Measurements from ENCODE around the gene SIM1. TPM values are rescaled to one million over a fixed set of nuclear protein-coding genes. Genes with fewer than 3 reads are reported as not detected.

Gene SIM1
- 0.64 TPM for total RNA-seq
- under 1 TPM in 2 of 4 donors, not detected in 2; 0.39 to 0.51 TPM for polyA plus RNA-seq

DNA sequence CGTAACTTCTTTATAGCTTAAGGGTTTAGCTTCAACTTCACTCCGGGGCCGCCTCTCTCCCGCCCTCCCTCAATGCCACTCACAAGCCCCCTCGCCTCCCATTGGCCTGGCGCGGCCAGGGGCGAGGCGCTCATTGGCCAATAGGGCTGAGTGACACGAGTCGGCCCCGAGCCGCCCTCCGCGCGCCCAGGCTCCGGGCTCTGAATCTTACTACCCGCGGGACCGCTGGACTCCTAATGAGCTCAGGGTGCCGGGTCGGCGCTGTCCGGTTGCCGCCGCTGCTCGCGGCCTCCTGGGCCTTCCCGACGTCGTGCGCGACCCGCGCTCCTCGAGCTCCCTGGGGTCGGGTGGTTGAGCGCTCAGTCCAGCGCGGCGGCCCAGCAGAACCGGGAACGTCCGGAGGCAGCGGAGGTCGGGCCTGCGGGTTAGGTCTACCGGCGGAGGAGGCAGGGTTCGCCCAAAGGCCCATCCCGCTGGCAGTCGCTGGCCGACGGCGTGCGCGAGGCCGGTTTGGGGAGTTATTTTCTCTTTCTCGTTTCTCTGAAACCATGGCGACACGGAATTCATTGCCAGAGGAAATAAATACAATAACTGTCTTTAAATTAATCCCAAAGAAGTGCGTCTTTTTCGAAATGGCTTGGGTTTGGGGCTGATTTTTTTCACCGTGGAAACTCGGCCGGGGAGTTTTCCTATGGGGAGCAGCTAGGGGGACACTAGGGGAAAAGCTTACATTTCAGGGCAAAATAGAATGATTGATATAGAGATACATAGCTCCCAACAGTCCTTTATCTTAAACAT lies at the start of gene SIM1:
Gene SIM1 (minus strand): TSS at position 19 of the 798 bp plus-strand sequence. CDS start 1,453 bp downstream, outside the sequence.
- H3K27ac ChIP-seq (ENCODE audit: insufficient read depth, low read length, poor library complexity, severe bottlenecking): no peak within 1 kb of the TSS
- H3K9me3 ChIP-seq (ENCODE audit: control insufficient read depth in 2 of 2, low read length in 2 of 2): peaks cover 10 to 12% of the 10 kb centered on the region in 2 experiments
- H3K27me3 ChIP-seq (ENCODE audit: control insufficient read depth, insufficient read depth, low read length): peaks cover 63% of the 10 kb centered on the region
- Mint-ChIP-seq H3K9me3 (peaks cover 0 to 38% (median 5%) of the 10 kb centered on the region in 7 donors), H3K36me3 (no peaks in the 10 kb centered on the region), H3K4me1 (peaks cover 16 to 57% (median 27%) of the 10 kb centered on the region in 4 donors), H3K4me3 (peak within 1 kb of the TSS; percentile 28 to 87 (median 62)), H3K27me3 (peaks cover 88% of the 10 kb centered on the region), H3K27ac (peak within 1 kb of the TSS in 2 of 3 donors; percentile 36 to 63)
- DNase-seq (peak in 1 of 3 donors; percentile 42), ATAC-seq (ENCODE audit: low read depth in 2 of 2) (peak in 1 of 2 donors; percentile 44)
- H3K4me1 ChIP-seq (ENCODE audit: control insufficient read depth, insufficient read depth, low read length, poor library complexity, severe bottlenecking): peaks cover 44% of the 10 kb centered on the region
- H3K4me3 ChIP-seq (ENCODE audit: low read depth, low read length): peak within 1 kb of the TSS; percentile 43
- H3K36me3 ChIP-seq (ENCODE audit: control insufficient read depth, insufficient read depth, low read length): no peaks in the 10 kb centered on the region

DNA sequence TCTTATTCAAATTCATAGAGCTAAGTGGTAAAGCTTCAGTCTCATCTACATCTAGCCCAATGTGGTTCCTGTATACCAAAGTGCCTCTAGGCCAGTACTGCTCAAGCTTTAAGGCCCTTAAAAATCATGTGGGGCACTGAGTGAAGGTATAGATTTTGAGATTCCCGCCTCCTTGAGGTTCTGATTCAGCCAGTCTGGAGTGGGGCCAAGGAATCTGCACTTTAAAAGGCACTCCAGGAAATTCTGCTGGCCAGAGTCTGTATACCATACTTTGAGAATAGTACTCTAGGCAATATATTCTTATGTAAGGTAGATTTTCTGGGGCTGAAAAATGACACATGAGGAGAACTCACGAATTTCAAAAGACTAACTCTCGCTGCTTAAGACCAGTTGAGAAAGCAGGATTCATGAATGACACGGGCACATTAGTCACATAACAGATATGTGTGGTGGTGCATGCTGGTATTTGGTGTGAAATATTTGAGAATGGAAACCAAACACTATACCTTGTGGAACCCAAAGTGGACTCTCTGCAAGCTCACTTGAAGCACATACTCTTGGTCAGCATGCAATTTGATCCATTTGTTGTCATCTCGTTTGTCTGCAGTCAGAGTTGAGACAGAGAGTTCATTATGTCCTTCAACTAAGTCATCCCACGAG lies 47.6 kb upstream of the SIM1 start:
- ATAC-seq (ENCODE audit: low read depth in 2 of 2) (no peak), DNase-seq (no peak)
- peaks cover 58% of the 10 kb centered on the region for H3K36me3 Mint-ChIP-seq
- no peaks in the 10 kb centered on the region for H3K27me3 Mint-ChIP-seq
- no peak overlapping the region for H3K27ac Mint-ChIP-seq
- Histone ChIP-seq H3K9me3 (ENCODE audit: control insufficient read depth in 2 of 2, low read length in 2 of 2) (no peaks in the 10 kb centered on the region), H3K27me3 (ENCODE audit: control insufficient read depth, insufficient read depth, low read length) (no peaks in the 10 kb centered on the region), H3K4me3 (ENCODE audit: low read depth, low read length) (no peak overlapping the region), H3K4me1 (ENCODE audit: control insufficient read depth, insufficient read depth, low read length, poor library complexity, severe bottlenecking) (no peaks in the 10 kb centered on the region), H3K36me3 (ENCODE audit: control insufficient read depth, insufficient read depth, low read length) (peaks cover 51% of the 10 kb centered on the region), H3K27ac (ENCODE audit: insufficient read depth, low read length, poor library complexity, severe bottlenecking) (no peak overlapping the region)
- H3K4me3 Mint-ChIP-seq: no peak overlapping the region
- H3K9me3 Mint-ChIP-seq: peaks cover 0 to 1% (median 0%) of the 10 kb centered on the region in 7 donors
- H3K4me1 Mint-ChIP-seq: no peaks in the 10 kb centered on the region

GRCh38 chr6:100509101-100509500 lies 44.4 kb upstream of the SIM1 start:
- H3K4me1 ChIP-seq (ENCODE audit: control insufficient read depth, insufficient read depth, low read length, poor library complexity, severe bottlenecking): no peaks in the 10 kb centered on the region
- no peaks in the 10 kb centered on the region for H3K9me3 ChIP-seq (ENCODE audit: control insufficient read depth in 2 of 2, low read length in 2 of 2)
- peaks cover 45% of the 10 kb centered on the region for H3K36me3 ChIP-seq (ENCODE audit: control insufficient read depth, insufficient read depth, low read length)
- no peak overlapping the region for H3K4me3 ChIP-seq (ENCODE audit: low read depth, low read length)
- H3K27ac Mint-ChIP-seq: no peak overlapping the region
- H3K4me3 Mint-ChIP-seq: no peak overlapping the region
- DNase-seq (no peak), ATAC-seq (ENCODE audit: low read depth in 2 of 2) (no peak)
- no peaks in the 10 kb centered on the region for H3K27me3 ChIP-seq (ENCODE audit: control insufficient read depth, insufficient read depth, low read length)
- no peaks in the 10 kb centered on the region for H3K4me1 Mint-ChIP-seq
- H3K27me3 Mint-ChIP-seq: no peaks in the 10 kb centered on the region
- no peak overlapping the region for H3K27ac ChIP-seq (ENCODE audit: insufficient read depth, low read length, poor library complexity, severe bottlenecking)
- H3K36me3 Mint-ChIP-seq: peaks cover 44% of the 10 kb centered on the region
- peaks cover 0 to 1% (median 0%) of the 10 kb centered on the region in 7 donors for H3K9me3 Mint-ChIP-seq

DNA sequence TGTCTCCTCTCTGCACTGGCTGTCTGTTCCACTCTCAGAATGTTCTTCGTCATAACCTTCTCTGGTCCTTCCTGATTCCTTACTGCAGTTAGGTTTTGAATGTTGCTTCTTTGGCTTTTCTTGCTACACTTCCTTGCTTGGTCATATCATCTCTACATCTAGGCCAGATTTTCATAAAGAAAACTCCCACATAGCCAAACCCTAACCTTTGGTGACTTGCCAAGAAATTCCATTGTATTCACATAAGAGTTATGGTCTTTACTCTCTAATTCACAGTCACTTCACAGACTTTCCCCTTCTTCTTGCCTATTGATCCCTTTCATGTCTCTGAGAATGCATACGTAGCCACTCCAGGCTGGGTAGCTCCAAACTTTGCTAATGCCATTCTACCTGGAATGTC lies 41.9 kb upstream of the SIM1 start:
- Histone ChIP-seq H3K36me3 (ENCODE audit: control insufficient read depth, insufficient read depth, low read length) (peaks cover 30% of the 10 kb centered on the region), H3K27me3 (ENCODE audit: control insufficient read depth, insufficient read depth, low read length) (no peaks in the 10 kb centered on the region), H3K4me3 (ENCODE audit: low read depth, low read length) (no peak overlapping the region), H3K9me3 (ENCODE audit: control insufficient read depth in 2 of 2, low read length in 2 of 2) (no peaks in the 10 kb centered on the region), H3K27ac (ENCODE audit: insufficient read depth, low read length, poor library complexity, severe bottlenecking) (no peak overlapping the region), H3K4me1 (ENCODE audit: control insufficient read depth, insufficient read depth, low read length, poor library complexity, severe bottlenecking) (no peaks in the 10 kb centered on the region)
- Mint-ChIP-seq H3K27ac (no peak overlapping the region), H3K4me3 (no peak overlapping the region), H3K4me1 (no peaks in the 10 kb centered on the region), H3K9me3 (peaks cover 0 to 1% (median 0%) of the 10 kb centered on the region in 7 donors), H3K27me3 (no peaks in the 10 kb centered on the region), H3K36me3 (peaks cover 28% of the 10 kb centered on the region)
- DNase-seq (no peak), ATAC-seq (ENCODE audit: low read depth in 2 of 2) (no peak)

GRCh38 chr6:100504786-100505737 lies 40.3 kb upstream of the SIM1 start:
- DNase-seq (no peak), ATAC-seq (ENCODE audit: low read depth in 2 of 2) (no peak)
- Mint-ChIP-seq H3K27ac (no peak overlapping the region), H3K27me3 (peaks cover 6% of the 10 kb centered on the region), H3K36me3 (peaks cover 17% of the 10 kb centered on the region), H3K4me1 (no peaks in the 10 kb centered on the region), H3K4me3 (no peak overlapping the region), H3K9me3 (no peaks in the 10 kb centered on the region)
- Histone ChIP-seq H3K27me3 (ENCODE audit: control insufficient read depth, insufficient read depth, low read length) (no peaks in the 10 kb centered on the region), H3K36me3 (ENCODE audit: control insufficient read depth, insufficient read depth, low read length) (peaks cover 19% of the 10 kb centered on the region), H3K4me3 (ENCODE audit: low read depth, low read length) (no peak overlapping the region), H3K9me3 (ENCODE audit: control insufficient read depth in 2 of 2, low read length in 2 of 2) (no peaks in the 10 kb centered on the region), H3K4me1 (ENCODE audit: control insufficient read depth, insufficient read depth, low read length, poor library complexity, severe bottlenecking) (no peaks in the 10 kb centered on the region), H3K27ac (ENCODE audit: insufficient read depth, low read length, poor library complexity, severe bottlenecking) (no peak overlapping the region)

DNA sequence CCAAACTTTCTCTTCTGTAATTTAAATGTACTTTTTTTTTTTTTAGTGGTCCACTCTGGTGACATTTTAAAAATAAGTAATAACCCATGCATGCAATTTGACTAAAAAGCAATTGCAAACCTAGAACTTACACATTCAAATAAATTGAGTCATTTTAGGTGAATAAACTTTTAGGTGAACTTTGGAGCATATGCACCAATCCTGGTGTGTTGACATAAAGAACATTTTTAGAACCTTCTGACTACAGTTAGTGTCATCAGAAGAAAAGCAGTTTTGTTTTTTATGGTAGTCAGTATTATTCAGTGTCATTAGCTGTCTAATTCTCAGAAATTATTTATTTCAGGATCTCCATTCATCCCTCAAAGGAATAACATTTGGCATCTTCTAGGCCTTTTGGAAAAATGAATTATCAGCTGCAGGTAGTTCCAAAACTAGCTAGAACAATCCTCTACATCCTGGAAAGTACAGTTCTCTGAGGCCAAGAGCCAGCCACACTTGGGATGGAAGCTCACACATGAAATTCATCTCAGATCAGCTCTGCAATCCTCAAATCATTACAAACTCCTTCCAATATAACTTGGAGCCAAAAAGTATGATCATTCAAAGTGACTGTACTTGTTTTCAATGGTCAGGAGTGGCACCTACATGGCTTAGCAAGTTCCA lies 38.5 kb upstream of the SIM1 start:
- Histone ChIP-seq H3K27ac (ENCODE audit: insufficient read depth, low read length, poor library complexity, severe bottlenecking) (no peak overlapping the region), H3K4me1 (ENCODE audit: control insufficient read depth, insufficient read depth, low read length, poor library complexity, severe bottlenecking) (no peaks in the 10 kb centered on the region), H3K9me3 (ENCODE audit: control insufficient read depth in 2 of 2, low read length in 2 of 2) (no peaks in the 10 kb centered on the region), H3K36me3 (ENCODE audit: control insufficient read depth, insufficient read depth, low read length) (peaks cover 5% of the 10 kb centered on the region), H3K27me3 (ENCODE audit: control insufficient read depth, insufficient read depth, low read length) (peaks cover 3% of the 10 kb centered on the region), H3K4me3 (ENCODE audit: low read depth, low read length) (no peak overlapping the region)
- ATAC-seq (ENCODE audit: low read depth in 2 of 2) (no peak), DNase-seq (no peak)
- Mint-ChIP-seq H3K36me3 (peaks cover 2% of the 10 kb centered on the region), H3K9me3 (peaks cover 0 to 6% (median 0%) of the 10 kb centered on the region in 7 donors), H3K4me3 (no peak overlapping the region), H3K27me3 (peaks cover 14% of the 10 kb centered on the region), H3K27ac (no peak overlapping the region), H3K4me1 (no peaks in the 10 kb centered on the region)

Measured in CD4-positive, CD25-positive, alpha-beta regulatory T cell (primary cell).